Brain microvascular endothelial cell (primary cell): ENCODE data around the gene C19orf38.

Source experiments
- DNase-seq: peaks from one replicate; pipeline ENCODE4 v3.0.0-alpha.2; 2020
- H3K27ac ChIP-seq: fragments of 250-450 bp; sonication (Bioruptor Pico); 2 replicates; pipeline ENCODE4 v1.5.1; 2020; ENCODE audit warnings: mild to moderate bottlenecking, moderate library complexity
- H3K27me3 ChIP-seq: fragments of 250-450 bp; sonication (Bioruptor Pico); replicated peaks from 2 replicates; pipeline ENCODE4 v1.5.1; 2020; ENCODE audit warnings: mild to moderate bottlenecking
- H3K36me3 ChIP-seq: fragments of 250-450 bp; sonication (Bioruptor Pico); replicated peaks from 2 replicates; pipeline ENCODE4 v1.5.1; 2020; ENCODE audit warnings: mild to moderate bottlenecking
- H3K4me3 ChIP-seq: 2 replicates; pipeline ENCODE4 v1.5.1; 2011; ENCODE audit warnings: low read depth, mild to moderate bottlenecking, control low read depth, low read length, moderate library complexity
- CTCF ChIP-seq: IDR thresholded peaks from 2 replicates; pipeline ENCODE4 v1.5.1; 2011; ENCODE audit warnings: low read depth, mild to moderate bottlenecking, moderate library complexity, low read length, control low read depth, inconsistent platforms; ENCODE audit errors: missing control alignments
- in situ Hi-C: cut with HindIII; loops from 2 replicates; pipeline ENCODE4 v1.10.0; 2017; ENCODE audit warnings: low sequenced_read_pairs, low pct_ligation_motif_present

Gene C19orf38

GRCh38 chr19:10882108-10882457 lies 33.9 kb downstream of the C19orf38 start:
- no peak overlapping the region for H3K4me3 ChIP-seq
- DNase-seq, result no peak
- no peaks in the 10 kb centered on the region for H3K27me3 ChIP-seq
- no peaks in the 10 kb centered on the region for H3K36me3 ChIP-seq
- in situ Hi-C loops, result no loop called here
- TF ChIP-seq CTCF, result no peak
- H3K27ac ChIP-seq, result no peak overlapping the region

- TF ChIP-seq CTCF, result no peak
- in situ Hi-C loops, result no loop called here
- no peaks in the 10 kb centered on the region for H3K27me3 ChIP-seq
- H3K27ac ChIP-seq, result no peak overlapping the region
- no peak overlapping the region for H3K4me3 ChIP-seq
- H3K36me3 ChIP-seq, result no peaks in the 10 kb centered on the region
- peak; percentile 20 for DNase-seq
Observed at GRCh38 chr19:10884274-10884673, 36.1 kb downstream of the C19orf38 start.

- Histone ChIP-seq H3K27me3 (no peaks in the 10 kb centered on the region), H3K4me3 (no peak overlapping the region), H3K36me3 (no peaks in the 10 kb centered on the region), H3K27ac (no peak overlapping the region)
- DNase-seq, result no peak
- in situ Hi-C loops, result no loop called here
- TF ChIP-seq CTCF, result no peak
Observed at GRCh38 chr19:10885201-10886169, 37.3 kb downstream of the C19orf38 start.

- Histone ChIP-seq H3K4me3 (no peak overlapping the region), H3K36me3 (no peaks in the 10 kb centered on the region), H3K27ac (no peak overlapping the region), H3K27me3 (no peaks in the 10 kb centered on the region)
- no peak for DNase-seq
- in situ Hi-C loops, result no loop called here
- no peak for TF ChIP-seq CTCF
Observed at GRCh38 chr19:10887616-10888367, 39.6 kb downstream of the C19orf38 start.

GRCh38 chr19:10888421-10888866 lies 40.2 kb downstream of the C19orf38 start:
- in situ Hi-C loops, result no loop called here
- H3K27ac ChIP-seq, result no peak overlapping the region
- H3K4me3 ChIP-seq, result no peak overlapping the region

More at GRCh38 chr19:10888421-10888866, 40.2 kb downstream of the C19orf38 start:
- no peak for DNase-seq
- no peak for TF ChIP-seq CTCF
- H3K36me3 ChIP-seq, result no peaks in the 10 kb centered on the region
- no peaks in the 10 kb centered on the region for H3K27me3 ChIP-seq
